ENCODE results near the gene GRIP2.

The GRIP2 gene

GRCh38 chr3:14552717-14553116, 12.6 kb upstream of the GRIP2 start:
- H3K36me3 ChIP-seq (replicated peaks; ENCODE audit: insufficient read depth, low read length): no peaks in the 10 kb centered on the region
- no peaks in the 10 kb centered on the region for H3K9me2 ChIP-seq (replicated peaks; ENCODE audit: insufficient read depth, low read length)
- no peak overlapping the region for H3K27ac ChIP-seq (ENCODE audit: low read length)
- no peak overlapping the region for H3K4me2 ChIP-seq (ENCODE audit: low read depth, low read length)
- TF ChIP-seq EZH2 (optimal IDR thresholded peaks at IDR 0.05; ENCODE audit: low read depth, low read length): no peak
- TF ChIP-seq, protein P1, sequence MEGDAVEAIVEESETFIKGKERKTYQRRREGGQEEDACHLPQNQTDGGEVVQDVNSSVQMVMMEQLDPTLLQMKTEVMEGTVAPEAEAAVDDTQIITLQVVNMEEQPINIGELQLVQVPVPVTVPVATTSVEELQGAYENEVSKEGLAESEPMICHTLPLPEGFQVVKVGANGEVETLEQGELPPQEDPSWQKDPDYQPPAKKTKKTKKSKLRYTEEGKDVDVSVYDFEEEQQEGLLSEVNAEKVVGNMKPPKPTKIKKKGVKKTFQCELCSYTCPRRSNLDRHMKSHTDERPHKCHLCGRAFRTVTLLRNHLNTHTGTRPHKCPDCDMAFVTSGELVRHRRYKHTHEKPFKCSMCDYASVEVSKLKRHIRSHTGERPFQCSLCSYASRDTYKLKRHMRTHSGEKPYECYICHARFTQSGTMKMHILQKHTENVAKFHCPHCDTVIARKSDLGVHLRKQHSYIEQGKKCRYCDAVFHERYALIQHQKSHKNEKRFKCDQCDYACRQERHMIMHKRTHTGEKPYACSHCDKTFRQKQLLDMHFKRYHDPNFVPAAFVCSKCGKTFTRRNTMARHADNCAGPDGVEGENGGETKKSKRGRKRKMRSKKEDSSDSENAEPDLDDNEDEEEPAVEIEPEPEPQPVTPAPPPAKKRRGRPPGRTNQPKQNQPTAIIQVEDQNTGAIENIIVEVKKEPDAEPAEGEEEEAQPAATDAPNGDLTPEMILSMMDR (IDR thresholded peaks at IDR 0.05; ENCODE audit: low read length): no peak
- TF ChIP-seq EZH2phosphoT487 (IDR thresholded peaks at IDR 0.05; ENCODE audit: low read length): no peak
- no peaks in the 10 kb centered on the region for H3F3A ChIP-seq (ENCODE audit: insufficient read depth, low read length)
- DNase-seq: no peak
- no peak overlapping the region for H2AFZ ChIP-seq (ENCODE audit: low read length)
- H3K27me3 ChIP-seq (replicated peaks; ENCODE audit: insufficient read depth, low read length): peaks cover 76% of the 10 kb centered on the region
- no peaks in the 10 kb centered on the region for H3K79me2 ChIP-seq (ENCODE audit: low read length)
- no peaks in the 10 kb centered on the region for H4K20me1 ChIP-seq (ENCODE audit: insufficient read depth, low read length)
- H3K4me3 ChIP-seq (ENCODE audit: low read length): no peak overlapping the region
- no peaks in the 10 kb centered on the region for H3K4me1 ChIP-seq (ENCODE audit: low read length)
- no peak overlapping the region for H3K9ac ChIP-seq (ENCODE audit: low read length)
- H3K9me3 ChIP-seq (replicated peaks; ENCODE audit: insufficient read depth, low read length): no peaks in the 10 kb centered on the region

GRCh38 chr3:14552041-14552648, 12.0 kb upstream of the GRIP2 start:
- H3K27ac ChIP-seq (ENCODE audit: low read length): no peak overlapping the region
- no peak for TF ChIP-seq EZH2phosphoT487 (IDR thresholded peaks at IDR 0.05; ENCODE audit: low read length)
- TF ChIP-seq EZH2 (optimal IDR thresholded peaks at IDR 0.05; ENCODE audit: low read depth, low read length): no peak
- TF ChIP-seq, protein P1 (IDR thresholded peaks at IDR 0.05; ENCODE audit: low read length): no peak
- no peak overlapping the region for H3K4me2 ChIP-seq (ENCODE audit: low read depth, low read length)
- no peaks in the 10 kb centered on the region for H3K36me3 ChIP-seq (replicated peaks; ENCODE audit: insufficient read depth, low read length)
- no peaks in the 10 kb centered on the region for H3K79me2 ChIP-seq (ENCODE audit: low read length)
- H3K27me3 ChIP-seq (replicated peaks; ENCODE audit: insufficient read depth, low read length): peaks cover 73% of the 10 kb centered on the region
- no peaks in the 10 kb centered on the region for H3K9me2 ChIP-seq (replicated peaks; ENCODE audit: insufficient read depth, low read length)
- no peaks in the 10 kb centered on the region for H3F3A ChIP-seq (ENCODE audit: insufficient read depth, low read length)
- H3K9ac ChIP-seq (ENCODE audit: low read length): no peak overlapping the region
- H4K20me1 ChIP-seq (ENCODE audit: insufficient read depth, low read length): no peaks in the 10 kb centered on the region
- no peak for DNase-seq
- no peaks in the 10 kb centered on the region for H3K9me3 ChIP-seq (replicated peaks; ENCODE audit: insufficient read depth, low read length)
- H3K4me1 ChIP-seq (ENCODE audit: low read length): no peaks in the 10 kb centered on the region
- H2AFZ ChIP-seq (ENCODE audit: low read length): no peak overlapping the region
- no peak overlapping the region for H3K4me3 ChIP-seq (ENCODE audit: low read length)

GRCh38 chr3:14550651-14551611, 10.8 kb upstream of the GRIP2 start:
- Histone ChIP-seq H3F3A (ENCODE audit: insufficient read depth, low read length) (no peaks in the 10 kb centered on the region), H3K9me2 (replicated peaks; ENCODE audit: insufficient read depth, low read length) (no peaks in the 10 kb centered on the region), H3K27me3 (replicated peaks; ENCODE audit: insufficient read depth, low read length) (peaks cover 67% of the 10 kb centered on the region), H3K9me3 (replicated peaks; ENCODE audit: insufficient read depth, low read length) (no peaks in the 10 kb centered on the region), H2AFZ (ENCODE audit: low read length) (no peak overlapping the region), H3K79me2 (ENCODE audit: low read length) (no peaks in the 10 kb centered on the region), H3K27ac (ENCODE audit: low read length) (no peak overlapping the region), H4K20me1 (ENCODE audit: insufficient read depth, low read length) (no peaks in the 10 kb centered on the region), H3K4me3 (ENCODE audit: low read length) (no peak overlapping the region), H3K4me2 (ENCODE audit: low read depth, low read length) (no peak overlapping the region), H3K36me3 (replicated peaks; ENCODE audit: insufficient read depth, low read length) (no peaks in the 10 kb centered on the region), H3K9ac (ENCODE audit: low read length) (no peak overlapping the region), H3K4me1 (ENCODE audit: low read length) (no peaks in the 10 kb centered on the region)
- TF ChIP-seq EZH2 (optimal IDR thresholded peaks at IDR 0.05; ENCODE audit: low read depth, low read length) (no peak), EZH2phosphoT487 (IDR thresholded peaks at IDR 0.05; ENCODE audit: low read length) (no peak)
- TF ChIP-seq, protein P1 (IDR thresholded peaks at IDR 0.05; ENCODE audit: low read length): no peak
- no peak for DNase-seq
